IMR-90 (cell line): ENCODE results near the gene CEP95. TPM values are rescaled to one million over a fixed set of nuclear protein-coding genes. Genes with fewer than 3 reads are reported as not detected.

Experiments used
- ATAC-seq: fragments of 200-7000 bp; cut with Tn5 transposase; 2 replicates; pipeline ENCODE4 v1.9.1; 2020; ENCODE audit warnings: low read depth, mild to moderate bottlenecking, moderate library complexity
- BruUV-seq: library from RNA; stranded (reverse); fragments of 400-500 nt; replicated peaks from 2 replicates; lab custom pipeline; 2021; lab: Mats Ljungman, UMichigan
- CTCF ChIA-PET: fragments of 300-600 bp; formaldehyde crosslinking; extraction: SDS; loops from one replicate; lab custom pipeline; 2021; ENCODE audit warnings: antibody characterized with exemption; lab: Yijun Ruan, JAX
- POLR2A ChIA-PET: fragments of 300-600 bp; sonication (Branson Sonifier 250); formaldehyde crosslinking; loops from one replicate; lab custom pipeline; 2022; ENCODE audit warnings: antibody characterized with exemption; ENCODE audit not compliant: unreplicated experiment; lab: Charles Lee
- DNase-seq: peaks from one replicate; pipeline ENCODE4 v3.0.0; 2013
- H2AFZ ChIP-seq: replicated peaks from 2 replicates; pipeline ENCODE3; 2013; ENCODE audit warnings: low read length, mild to moderate bottlenecking; ENCODE audit not compliant: poor library complexity
- H2AK5ac ChIP-seq: 2 replicates; pipeline ENCODE4 v1.6.1; 2013; ENCODE audit warnings: low read depth, low read length, inconsistent platforms
- H2AK9ac ChIP-seq: replicated peaks from 2 replicates; pipeline ENCODE3; 2013; ENCODE audit warnings: mild to moderate bottlenecking, low read depth, low read length, moderate library complexity; ENCODE audit not compliant: poor library complexity
- H2BK120ac ChIP-seq: 2 replicates; pipeline ENCODE4 v1.6.1; 2013; ENCODE audit warnings: low read depth, low read length, inconsistent platforms
- H2BK15ac ChIP-seq: 3 replicates; pipeline ENCODE4 v1.6.1; 2013; ENCODE audit warnings: low read depth, low read length, inconsistent platforms
- H2BK20ac ChIP-seq: 2 replicates; pipeline ENCODE4 v1.6.1; 2013; ENCODE audit warnings: low read depth, mild to moderate bottlenecking, inconsistent platforms, low read length, moderate library complexity
- H2BK5ac ChIP-seq: 2 replicates; pipeline ENCODE4 v1.6.1; 2013; ENCODE audit warnings: mild to moderate bottlenecking, low read depth, low read length, inconsistent platforms; ENCODE audit not compliant: poor library complexity, severe bottlenecking
- H3K14ac ChIP-seq: replicated peaks from 2 replicates; pipeline ENCODE4 v1.6.1; 2013; ENCODE audit warnings: low read depth, low read length, inconsistent platforms
- H3K18ac ChIP-seq: 2 replicates; pipeline ENCODE4 v1.6.1; 2013; ENCODE audit warnings: low read depth, low read length, control low read depth
- H3K23ac ChIP-seq: 2 replicates; pipeline ENCODE4 v1.6.1; 2013; ENCODE audit warnings: low read depth, low read length, inconsistent platforms
- H3K27ac ChIP-seq: 2 replicates; pipeline ENCODE4 v1.5.1; 2013; ENCODE audit warnings: mild to moderate bottlenecking, control low read depth, low read length; ENCODE audit not compliant: insufficient read depth
- H3K27me3 ChIP-seq: 2 replicates; pipeline ENCODE4 v1.6.1; 2013; ENCODE audit warnings: low read length; ENCODE audit not compliant: control insufficient read depth, insufficient read depth
- H3K36me3 ChIP-seq: 2 replicates; pipeline ENCODE4 v1.6.1; 2013; ENCODE audit warnings: low read length, mixed read lengths; ENCODE audit not compliant: control insufficient read depth, insufficient read depth
- H3K4ac ChIP-seq: 2 replicates; pipeline ENCODE4 v1.6.1; 2013; ENCODE audit warnings: low read depth, low read length, inconsistent platforms
- H3K4me1 ChIP-seq: 2 replicates; pipeline ENCODE4 v1.6.1; 2013; ENCODE audit warnings: low read length, mixed read lengths; ENCODE audit not compliant: control insufficient read depth, insufficient read depth
- H3K4me2 ChIP-seq: 2 replicates; pipeline ENCODE4 v1.6.1; 2013; ENCODE audit warnings: low read depth, mild to moderate bottlenecking, control low read depth, low read length, moderate library complexity
- H3K4me3 ChIP-seq: 2 replicates; pipeline ENCODE4 v1.5.1; 2013; ENCODE audit warnings: low read depth, mild to moderate bottlenecking, control low read depth, low read length, moderate library complexity; ENCODE audit not compliant: insufficient read depth
- H3K56ac ChIP-seq: 2 replicates; pipeline ENCODE4 v1.6.1; 2013; ENCODE audit warnings: low read length, inconsistent platforms; ENCODE audit not compliant: insufficient read depth; ENCODE audit errors: extremely low read depth
- H3K79me1 ChIP-seq, 2 experiments: 2 replicates each; pipeline ENCODE4 v1.6.1; 2013; ENCODE audit warnings: low read length in 2 of 2, inconsistent platforms in 1 of 2, low read depth in 1 of 2
- H3K9ac ChIP-seq: 2 replicates; pipeline ENCODE4 v1.6.1; 2013; ENCODE audit warnings: low read depth, low read length, control low read depth
- H3K9me1 ChIP-seq: 2 replicates; pipeline ENCODE4 v1.6.1; 2013; ENCODE audit warnings: low read length, inconsistent platforms; ENCODE audit not compliant: insufficient read depth
- H3K9me3 ChIP-seq: 2 replicates; pipeline ENCODE4 v1.6.1; 2013; ENCODE audit warnings: low read length; ENCODE audit not compliant: control insufficient read depth, insufficient read depth
- H4K20me1 ChIP-seq: 2 replicates; pipeline ENCODE4 v1.6.1; 2013; ENCODE audit warnings: low read length, inconsistent platforms; ENCODE audit not compliant: insufficient read depth
- H4K5ac ChIP-seq: 2 replicates; pipeline ENCODE4 v1.6.1; 2013; ENCODE audit warnings: mild to moderate bottlenecking, low read depth, low read length, control low read depth
- H4K8ac ChIP-seq, 2 experiments: 2 replicates each; pipeline ENCODE4 v1.6.1; 2013; ENCODE audit warnings: low read depth in 2 of 2, low read length in 2 of 2, control low read depth in 1 of 2, inconsistent platforms in 1 of 2
- H4K91ac ChIP-seq: 2 replicates; pipeline ENCODE4 v1.6.1; 2013; ENCODE audit warnings: low read depth, low read length, inconsistent platforms; ENCODE audit not compliant: insufficient read depth
- BHLHE40 ChIP-seq: fragments of 150-350 bp; IDR thresholded peaks from 2 replicates; pipeline ENCODE4 v1.6.1; 2016; ENCODE audit warnings: mild to moderate bottlenecking, low read depth, low read length
- CEBPB ChIP-seq: IDR thresholded peaks from 2 replicates; pipeline ENCODE4 v1.6.1; 2012; ENCODE audit warnings: low read depth, low read length, improper control_type of control experiment
- CHD1 ChIP-seq: IDR thresholded peaks from 2 replicates; pipeline ENCODE4 v1.6.1; 2012; ENCODE audit warnings: low read depth, low read length, improper control_type of control experiment
- CTCF ChIP-seq: conservative IDR thresholded peaks from 2 replicates; pipeline ENCODE4 v1.5.1; 2012; ENCODE audit warnings: mild to moderate bottlenecking, low read depth, low read length, improper control_type of control experiment
- MAFK ChIP-seq: IDR thresholded peaks from 2 replicates; pipeline ENCODE4 v1.6.1; 2012; ENCODE audit warnings: low read depth, low read length, improper control_type of control experiment
- MAZ ChIP-seq: IDR thresholded peaks from 2 replicates; pipeline ENCODE4 v1.6.1; 2012; ENCODE audit warnings: low read depth, mild to moderate bottlenecking, low read length, improper control_type of control experiment, moderate library complexity, borderline replicate concordance
- NFE2L2 ChIP-seq: fragments of 150-350 bp; IDR thresholded peaks from 2 replicates; pipeline ENCODE4 v1.6.1; 2016; ENCODE audit warnings: low read depth, mild to moderate bottlenecking, low read length
- POLR2A ChIP-seq: IDR thresholded peaks from 2 replicates; pipeline ENCODE4 v1.6.1; 2012; ENCODE audit warnings: mild to moderate bottlenecking, low read depth, low read length
- RAD21 ChIP-seq: IDR thresholded peaks from 2 replicates; pipeline ENCODE4 v1.6.1; 2012; ENCODE audit warnings: low read length, improper control_type of control experiment
- RCOR1 ChIP-seq: IDR thresholded peaks from 2 replicates; pipeline ENCODE4 v1.6.1; 2012; ENCODE audit warnings: mild to moderate bottlenecking, low read length, improper control_type of control experiment; ENCODE audit not compliant: insufficient replicate concordance
- RFX5 ChIP-seq: IDR thresholded peaks from 2 replicates; pipeline ENCODE4 v1.8.0; 2012; ENCODE audit warnings: low read depth, mild to moderate bottlenecking, low read length, moderate library complexity
- SMC3 ChIP-seq: fragments of 150-350 bp; IDR thresholded peaks from 2 replicates; pipeline ENCODE4 v1.6.1; 2016; ENCODE audit warnings: low read depth, mild to moderate bottlenecking, antibody characterized with exemption, low read length, moderate library complexity
- USF2 ChIP-seq: fragments of 150-350 bp; IDR thresholded peaks from 2 replicates; pipeline ENCODE4 v1.6.1; 2017; ENCODE audit warnings: mild to moderate bottlenecking, antibody characterized with exemption, low read length, low read depth
- WGBS, 2 experiments: methylation state at CpG; one replicate each; pipeline versions ENCODE4 v1.1.5 to v1.1.7; 2013; ENCODE audit warnings: missing lambda C conversion rate in 2 of 2; ENCODE audit not compliant: insufficient read length in 1 of 2; ENCODE audit errors: extremely low coverage in 2 of 2; 5-methylcytosine and 5-hydroxymethylcytosine counted together
- dilution Hi-C: fragments of 300-500 bp; cut with HindIII; formaldehyde crosslinking; loops from one replicate; pipeline ENCODE4 v1.14.3; 2018; ENCODE audit warnings: low sequenced_read_pairs; ENCODE audit not compliant: unreplicated experiment
- in situ Hi-C: fragments of 300-500 bp; cut with MboI; formaldehyde crosslinking; loops from 3 replicates; pipeline ENCODE4 v1.14.3; 2019; ENCODE audit warnings: low sequenced_read_pairs, inconsistent platforms, mixed read lengths
- intact Hi-C: fragments of 100-400 bp; cut with micrococcal nuclease; formaldehyde crosslinking; loops from 2 replicates; pipeline ENCODE4 v1.10.0; 2022
- polyA plus RNA-seq, 3 experiments: library from polyadenylated mRNA; depleted of rRNA; stranded (reverse); fragments of >200 nt; gene quantifications; 2 replicates each; pipeline ENCODE4 v1.2.3, GENCODE V29; 2012; ENCODE audit warnings: low replicate concordance in 1 of 3
- total RNA-seq: library from RNA; depleted of rRNA; stranded (reverse); fragments of >200 nt; gene quantifications from 2 replicates; pipeline ENCODE4 v1.2.3, GENCODE V29; 2012

CEP95 gene
- total and polyA plus RNA-seq, 2 of the 4 experiments (the other 2 are of a cell fraction) = 6.1 to 13.6 TPM

- TF ChIP-seq RAD21 (no peak), CHD1 (no peak)
Observed at GRCh38 chr17:64498308-64499203, 8.2 kb upstream of the CEP95 start (continued).

- H3K4me3 ChIP-seq = no peak overlapping the region
- no peak overlapping the region for H3K4ac ChIP-seq
- no peaks in the 10 kb centered on the region for H3K27me3 ChIP-seq
- H2BK120ac ChIP-seq = no peak overlapping the region
- no peak overlapping the region for H4K91ac ChIP-seq
- 33% methylated on average over 1 of the region's 6 CpGs; no CpG with 5 or more reads in 1 of the 2 experiments for WGBS, 2 experiments
- H3K56ac ChIP-seq = no peak overlapping the region
- no peak for TF ChIP-seq CTCF
- no peak for TF ChIP-seq POLR2A
- no peak for TF ChIP-seq CHD1
- no peak for TF ChIP-seq BHLHE40
- TF ChIP-seq SMC3 = no peak
- TF ChIP-seq MAFK = no peak
- no peak for TF ChIP-seq MAZ
- TF ChIP-seq CEBPB = no peak
- TF ChIP-seq NFE2L2 = no peak
- no peak for TF ChIP-seq USF2
- TF ChIP-seq RCOR1 = no peak
- TF ChIP-seq RFX5 = no peak
- TF ChIP-seq RAD21 = no peak
- H2BK5ac ChIP-seq = no peak overlapping the region
- ChIA-PET POLR2A (interaction anchor here (0.5 kb wide), 1 partner anchor 74 kb away, joined by 4 read pairs; no protein-coding TSS in a partner anchor), CTCF (no interaction called here)
- H3K23ac ChIP-seq = no peak overlapping the region; the same call in 1 of the 2 replicates
- H3K4me1 ChIP-seq = peaks cover 2% of the 10 kb centered on the region; the same call in 1 of the 2 replicates
- H3K18ac ChIP-seq = no peak overlapping the region
- intact Hi-C loops (no loop called here), dilution Hi-C loops (no loop called here), in situ Hi-C loops (no loop called here)
- no peak overlapping the region for H2AFZ ChIP-seq
- no peak overlapping the region for H3K4me2 ChIP-seq
- peaks cover 72% of the 10 kb centered on the region for H4K20me1 ChIP-seq
- H2AK9ac ChIP-seq = no peak overlapping the region
- DNase-seq (peak; percentile 60), ATAC-seq (no peak)
- peaks cover 3% of the 10 kb centered on the region; the same call in 1 of the 2 replicates for H3K9me1 ChIP-seq
- H3K27ac ChIP-seq = no peak overlapping the region
- H2AK5ac ChIP-seq = no peak overlapping the region
- no peak overlapping the region for H4K5ac ChIP-seq
- peaks cover 49% of the 10 kb centered on the region for H3K36me3 ChIP-seq
- H2BK15ac ChIP-seq = no peak overlapping the region
- H3K9me3 ChIP-seq = no peaks in the 10 kb centered on the region
- peaks cover 27 to 57% of the 10 kb centered on the region in 2 experiments for H3K79me1 ChIP-seq
- TSS peak; percentile 42 for BruUV-seq
- no peak overlapping the region for H3K9ac ChIP-seq
- no peak overlapping the region for H3K14ac ChIP-seq
- no peak overlapping the region for H4K8ac ChIP-seq
- H2BK20ac ChIP-seq = no peak overlapping the region
Observed at GRCh38 chr17:64499805-64500486, 6.8 kb upstream of the CEP95 start.
